Rectal smooth muscle tissue (tissue), 1 donor: ENCODE data around the gene DNAH8.
"Not testable (repeated sequence)": the region's sequence is repeated elsewhere in the genome, so short reads cannot be mapped to it uniquely, and the experiment has no call there.

Experiments used
- H3K27ac ChIP-seq: one replicate; pipeline ENCODE4 v1.7.0; 2013; ENCODE audit warnings: low read depth, low read length, inconsistent platforms
- H3K27me3 ChIP-seq: one replicate; pipeline ENCODE4 v1.7.0; 2013; ENCODE audit warnings: low read length; ENCODE audit not compliant: control insufficient read depth, insufficient read depth
- H3K36me3 ChIP-seq: one replicate; pipeline ENCODE4 v1.7.0; 2013; ENCODE audit warnings: low read length; ENCODE audit not compliant: control insufficient read depth, insufficient read depth
- H3K4me1 ChIP-seq: one replicate; pipeline ENCODE4 v1.7.0; 2013; ENCODE audit warnings: low read length; ENCODE audit not compliant: control insufficient read depth, insufficient read depth
- H3K4me3 ChIP-seq: one replicate; pipeline ENCODE4 v1.7.0; 2013; ENCODE audit warnings: low read length
- H3K9ac ChIP-seq: one replicate; pipeline ENCODE4 v1.7.0; 2013; ENCODE audit warnings: low read length

The DNAH8 gene

GRCh38 chr6:38871741-38872568 is 156.8 kb downstream of the DNAH8 start:
- Histone ChIP-seq H3K9ac (no peak overlapping the region), H3K4me3 (no peak overlapping the region), H3K36me3 (no peaks in the 10 kb centered on the region)

GRCh38 chr6:38873001-38873400 is 157.9 kb downstream of the DNAH8 start:
- Histone ChIP-seq H3K4me3 (no peak overlapping the region), H3K27ac (no peak overlapping the region), H3K27me3 (no peaks in the 10 kb centered on the region), H3K4me1 (no peaks in the 10 kb centered on the region), H3K9ac (no peak overlapping the region), H3K36me3 (no peaks in the 10 kb centered on the region)

More at GRCh38 chr6:38871741-38872568, 156.8 kb downstream of the DNAH8 start:
- no peaks in the 10 kb centered on the region for H3K27me3 ChIP-seq
- H3K4me1 ChIP-seq = no peaks in the 10 kb centered on the region
- no peak overlapping the region for H3K27ac ChIP-seq

- H3K27me3 ChIP-seq, H3K36me3 ChIP-seq, H3K9ac ChIP-seq, H3K4me3 ChIP-seq, H3K4me1 ChIP-seq, H3K27ac ChIP-seq: not testable (repeated sequence)
Measured at GRCh38 chr6:38873816-38874215, 158.7 kb downstream of the DNAH8 start.

GRCh38 chr6:38876475-38876874 is 161.4 kb downstream of the DNAH8 start:
- H3K27ac ChIP-seq = no peak overlapping the region
- H3K27me3 ChIP-seq = no peaks in the 10 kb centered on the region
- H3K36me3 ChIP-seq = no peaks in the 10 kb centered on the region
- no peak overlapping the region for H3K4me3 ChIP-seq
- H3K4me1 ChIP-seq = no peaks in the 10 kb centered on the region
- no peak overlapping the region for H3K9ac ChIP-seq

GRCh38 chr6:38877721-38878120 is 162.6 kb downstream of the DNAH8 start:
- Histone ChIP-seq H3K4me3 (no peak overlapping the region), H3K27ac (no peak overlapping the region), H3K4me1 (no peaks in the 10 kb centered on the region), H3K9ac (no peak overlapping the region), H3K27me3 (no peaks in the 10 kb centered on the region), H3K36me3 (no peaks in the 10 kb centered on the region)

GRCh38 chr6:38882157-38882556 is 167.0 kb downstream of the DNAH8 start:
- H3K9ac ChIP-seq = no peak overlapping the region
- no peak overlapping the region for H3K27ac ChIP-seq
- no peaks in the 10 kb centered on the region for H3K36me3 ChIP-seq
- H3K27me3 ChIP-seq = no peaks in the 10 kb centered on the region
- no peak overlapping the region for H3K4me3 ChIP-seq
- H3K4me1 ChIP-seq = no peaks in the 10 kb centered on the region

GRCh38 chr6:38897507-38897906 is 182.4 kb downstream of the DNAH8 start:
- no peak overlapping the region for H3K27ac ChIP-seq
- H3K4me1 ChIP-seq = no peaks in the 10 kb centered on the region
- no peaks in the 10 kb centered on the region for H3K27me3 ChIP-seq
- no peak overlapping the region for H3K9ac ChIP-seq
- no peak overlapping the region for H3K4me3 ChIP-seq
- no peaks in the 10 kb centered on the region for H3K36me3 ChIP-seq

- no peak overlapping the region for H3K27ac ChIP-seq
- H3K4me1 ChIP-seq = no peaks in the 10 kb centered on the region
- no peaks in the 10 kb centered on the region for H3K36me3 ChIP-seq
- H3K27me3 ChIP-seq = no peaks in the 10 kb centered on the region
- no peak overlapping the region for H3K9ac ChIP-seq
- no peak overlapping the region for H3K4me3 ChIP-seq
Measured at GRCh38 chr6:38901802-38902522, 186.9 kb downstream of the DNAH8 start.

- Histone ChIP-seq H3K4me3 (no peak overlapping the region), H3K27me3 (no peaks in the 10 kb centered on the region), H3K4me1 (no peaks in the 10 kb centered on the region), H3K27ac (no peak overlapping the region), H3K9ac (no peak overlapping the region), H3K36me3 (no peaks in the 10 kb centered on the region)
Measured at GRCh38 chr6:38906582-38906981, 191.5 kb downstream of the DNAH8 start.

GRCh38 chr6:38907264-38907663 is 192.2 kb downstream of the DNAH8 start:
- Histone ChIP-seq H3K9ac (no peak overlapping the region), H3K27me3 (no peaks in the 10 kb centered on the region), H3K36me3 (no peaks in the 10 kb centered on the region), H3K4me1 (no peaks in the 10 kb centered on the region), H3K27ac (no peak overlapping the region), H3K4me3 (no peak overlapping the region)

GRCh38 chr6:38909015-38909730 is 194.1 kb downstream of the DNAH8 start:
- H3K4me1 ChIP-seq = no peaks in the 10 kb centered on the region
- no peak overlapping the region for H3K9ac ChIP-seq
- no peaks in the 10 kb centered on the region for H3K36me3 ChIP-seq
- no peak overlapping the region for H3K4me3 ChIP-seq
- H3K27me3 ChIP-seq = no peaks in the 10 kb centered on the region
- H3K27ac ChIP-seq = no peak overlapping the region

GRCh38 chr6:38910207-38910606 is 195.1 kb downstream of the DNAH8 start:
- no peak overlapping the region for H3K4me3 ChIP-seq
- H3K4me1 ChIP-seq = no peaks in the 10 kb centered on the region
- H3K9ac ChIP-seq = no peak overlapping the region

More at GRCh38 chr6:38910207-38910606, 195.1 kb downstream of the DNAH8 start:
- H3K36me3 ChIP-seq = no peaks in the 10 kb centered on the region
- H3K27ac ChIP-seq = no peak overlapping the region
- H3K27me3 ChIP-seq = no peaks in the 10 kb centered on the region
